CD4-positive, alpha-beta T cell treated with Interleukin-21 for 1 hour (primary cell): ENCODE data around the gene BCKDK.
A peak's percentile ranks its signal among the peaks of the same experiment; 100 is the strongest.
"Not testable (repeated sequence)": the region's sequence is repeated elsewhere in the genome, so short reads cannot be mapped to it uniquely, and the experiment has no call there.

Source experiments
- DNase-seq: peaks from one replicate; pipeline ENCODE4 v3.0.0-alpha.2; 2020

Gene BCKDK

GRCh38 chr16:31100876-31101641 lies 7.1 kb upstream of the BCKDK start:
- not testable (repeated sequence) for DNase-seq

GRCh38 chr16:31105677-31106213 lies 2.4 kb upstream of the BCKDK start:
- peak; percentile 85 for DNase-seq

DNA sequence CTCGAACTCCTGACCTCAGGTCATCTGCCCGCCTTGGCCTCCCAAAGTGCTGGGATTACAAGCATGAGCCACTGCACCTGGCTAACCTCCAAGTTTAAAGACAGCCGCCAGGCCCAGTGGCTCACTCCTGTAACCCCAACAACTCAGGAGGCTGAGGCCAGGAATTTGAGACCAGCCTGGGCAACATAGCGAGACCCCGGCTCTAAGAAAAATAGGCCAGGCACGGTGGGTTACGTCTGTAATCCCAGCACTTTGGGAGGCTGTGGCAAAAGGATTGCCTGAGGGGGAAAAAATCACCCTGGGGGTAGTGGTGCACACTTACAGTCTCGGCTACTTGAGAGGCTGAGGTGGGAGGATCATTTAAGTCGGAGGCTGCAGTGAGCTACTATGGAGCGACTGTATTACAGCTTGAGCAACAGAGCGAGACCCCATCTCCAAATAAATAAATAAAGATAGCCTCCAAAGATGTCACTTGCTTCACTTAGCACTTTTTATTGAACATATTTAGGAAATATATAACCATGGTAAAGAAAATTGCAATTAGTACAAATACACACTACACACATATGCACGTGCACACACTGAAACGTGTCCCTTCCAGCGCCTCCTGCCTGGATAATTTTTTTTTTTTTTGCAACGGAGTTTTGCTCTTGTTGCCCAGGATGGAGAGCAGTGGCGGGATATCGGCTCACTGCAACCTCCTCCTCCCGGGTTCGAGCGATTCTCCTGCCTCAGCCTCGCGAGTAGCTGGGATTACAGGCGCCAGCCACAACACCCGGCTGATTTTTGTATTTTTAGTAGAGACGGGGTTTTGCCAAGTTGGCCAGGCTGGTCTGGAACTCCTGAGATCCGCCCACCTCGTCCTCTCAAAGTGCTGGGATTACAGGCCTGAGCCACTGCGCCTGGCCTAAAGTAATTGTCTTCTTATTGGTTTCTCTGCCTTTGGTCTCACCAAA lies 1.4 kb upstream of the BCKDK start:
- no peak for DNase-seq

DNA sequence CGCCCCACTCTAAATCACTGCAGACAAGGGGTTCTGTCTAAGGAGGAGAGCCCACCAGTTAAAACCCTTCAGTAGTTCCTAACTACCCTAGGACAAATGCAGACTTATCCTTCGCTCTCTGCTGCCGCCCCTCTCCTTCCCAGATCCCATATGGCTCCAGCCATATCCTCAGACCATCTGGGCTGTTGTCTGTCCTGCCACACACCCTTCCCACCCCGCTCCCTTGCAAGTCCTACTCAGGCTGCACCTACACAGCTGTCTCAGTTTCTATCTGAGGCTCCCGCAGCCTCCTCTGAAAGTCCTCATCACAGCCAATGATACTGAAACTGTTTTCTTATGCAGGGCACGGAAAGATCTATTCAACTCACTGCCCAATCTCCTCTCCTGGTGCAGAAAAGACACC lies 720 bp upstream of the BCKDK start:
- no peak for DNase-seq

- DNase-seq: no peak
Observed at GRCh38 chr16:31108794-31109558, 790 bp downstream of the BCKDK start.

GRCh38 chr16:31109622-31110021 lies 1.4 kb downstream of the BCKDK start:
- DNase-seq: no peak

- no peak for DNase-seq
Observed at GRCh38 chr16:31110106-31111034, 2.2 kb downstream of the BCKDK start.

DNA sequence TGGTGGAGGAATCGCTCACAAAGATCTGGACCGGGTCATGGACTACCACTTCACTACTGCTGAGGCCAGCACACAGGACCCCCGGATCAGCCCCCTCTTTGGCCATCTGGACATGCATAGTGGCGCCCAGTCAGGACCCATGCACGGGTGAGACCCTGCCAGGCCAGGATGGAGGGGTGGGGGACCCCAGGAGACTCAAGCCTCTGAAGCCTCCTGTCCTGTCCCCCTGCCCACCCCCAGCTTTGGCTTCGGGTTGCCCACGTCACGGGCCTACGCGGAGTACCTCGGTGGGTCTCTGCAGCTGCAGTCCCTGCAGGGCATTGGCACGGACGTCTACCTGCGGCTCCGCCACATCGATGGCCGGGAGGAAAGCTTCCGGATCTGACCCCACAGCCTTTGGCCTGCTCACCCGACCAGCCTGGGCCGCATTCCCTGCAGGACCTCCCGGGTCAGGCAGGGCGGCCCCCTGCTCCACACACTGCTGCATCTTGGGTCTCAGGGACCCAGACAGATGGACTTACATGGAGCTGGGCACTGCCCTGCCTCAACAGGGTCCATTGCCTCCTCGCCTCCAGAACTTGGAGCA lies 3.8 kb downstream of the BCKDK start:
- no peak for DNase-seq

GRCh38 chr16:31112711-31113110 lies 4.5 kb downstream of the BCKDK start:
- no peak for DNase-seq

- DNase-seq: no peak
Observed at GRCh38 chr16:31113121-31114120, 5.2 kb downstream of the BCKDK start.

DNA sequence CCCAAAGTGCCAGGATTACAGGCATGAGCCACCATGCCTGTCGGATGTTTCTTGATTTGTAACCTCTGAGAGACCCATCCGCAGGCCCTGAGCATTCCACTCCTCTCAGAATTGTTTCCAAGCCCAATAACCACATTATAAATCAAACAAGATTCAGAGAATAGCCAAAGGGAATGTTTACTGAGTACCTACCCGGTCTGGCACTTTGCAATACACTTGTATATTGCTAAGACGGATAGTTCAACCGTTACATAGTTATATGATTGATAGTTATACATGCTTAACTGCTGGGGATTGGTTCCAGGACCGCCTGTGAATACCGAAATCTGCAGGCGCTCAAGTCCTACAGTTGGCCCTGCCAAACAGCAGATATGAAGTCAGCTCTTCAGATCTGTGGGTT lies 6.3 kb downstream of the BCKDK start:
- no peak for DNase-seq

DNA sequence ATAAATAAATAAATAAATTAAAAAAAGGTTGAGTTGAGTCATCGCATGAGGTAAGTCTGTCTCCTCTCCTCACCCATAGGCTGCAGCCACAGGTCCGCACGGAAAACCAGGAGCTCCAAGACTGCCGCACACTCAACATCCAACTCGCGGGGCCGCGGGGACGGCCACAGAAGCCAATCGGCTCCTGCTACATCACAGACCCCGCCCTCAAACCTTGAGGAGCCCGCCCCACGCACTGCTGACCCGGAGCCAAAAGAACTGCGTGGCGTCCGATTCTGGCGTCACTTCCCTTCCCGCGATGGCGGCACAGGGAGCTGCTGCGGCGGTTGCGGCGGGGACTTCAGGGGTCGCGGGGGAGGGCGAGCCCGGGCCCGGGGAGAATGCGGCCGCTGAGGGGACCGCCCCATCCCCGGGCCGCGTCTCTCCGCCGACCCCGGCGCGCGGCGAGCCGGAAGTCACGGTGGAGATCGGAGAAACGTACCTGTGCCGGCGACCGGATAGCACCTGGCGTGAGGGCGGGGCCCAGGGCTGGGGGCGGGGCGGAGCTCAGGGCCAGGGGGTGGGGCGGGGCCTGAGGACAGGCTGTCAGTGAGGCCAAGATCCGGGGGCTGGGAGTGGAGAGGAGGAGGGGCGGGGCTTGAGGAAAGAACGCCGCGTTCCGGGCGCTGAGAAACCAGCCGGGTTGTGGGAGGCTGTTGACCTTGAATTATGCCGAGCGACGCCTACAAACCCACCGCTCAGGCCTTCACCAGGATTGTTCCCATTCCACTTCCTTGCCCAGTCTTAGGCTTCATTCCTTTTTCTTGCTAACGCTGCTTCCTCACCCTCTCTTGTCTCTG lies 9.4 kb downstream of the BCKDK start, which contains the start of gene KAT8:
TSS of gene KAT8 (plus strand) at position 281 of the 839 bp plus-strand sequence. CDS start at position 299, 18 bp downstream.
- DNase-seq: peak; percentile 98

GRCh38 chr16:31118223-31119155 lies 10.3 kb downstream of the BCKDK start:
- no peak for DNase-seq

DNA sequence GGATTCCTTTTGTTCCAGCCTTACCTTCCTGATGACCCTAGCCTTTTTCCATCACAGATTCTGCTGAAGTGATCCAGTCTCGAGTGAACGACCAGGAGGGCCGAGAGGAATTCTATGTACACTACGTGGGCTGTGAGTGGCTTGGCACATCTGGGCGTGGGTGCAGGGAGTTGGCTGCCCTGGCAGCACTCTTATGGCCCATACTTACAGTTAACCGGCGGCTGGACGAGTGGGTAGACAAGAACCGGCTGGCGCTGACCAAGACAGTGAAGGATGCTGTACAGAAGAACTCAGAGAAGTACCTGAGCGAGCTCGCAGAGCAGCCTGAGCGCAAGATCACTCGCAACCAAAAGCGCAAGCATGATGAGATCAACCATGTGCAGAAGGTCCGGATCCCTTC lies 11.9 kb downstream of the BCKDK start:
- DNase-seq: no peak

- DNase-seq: no peak
Observed at GRCh38 chr16:31125844-31126243, 17.7 kb downstream of the BCKDK start.

- no peak for DNase-seq
Observed at GRCh38 chr16:31127182-31127581, 19.0 kb downstream of the BCKDK start.

DNA sequence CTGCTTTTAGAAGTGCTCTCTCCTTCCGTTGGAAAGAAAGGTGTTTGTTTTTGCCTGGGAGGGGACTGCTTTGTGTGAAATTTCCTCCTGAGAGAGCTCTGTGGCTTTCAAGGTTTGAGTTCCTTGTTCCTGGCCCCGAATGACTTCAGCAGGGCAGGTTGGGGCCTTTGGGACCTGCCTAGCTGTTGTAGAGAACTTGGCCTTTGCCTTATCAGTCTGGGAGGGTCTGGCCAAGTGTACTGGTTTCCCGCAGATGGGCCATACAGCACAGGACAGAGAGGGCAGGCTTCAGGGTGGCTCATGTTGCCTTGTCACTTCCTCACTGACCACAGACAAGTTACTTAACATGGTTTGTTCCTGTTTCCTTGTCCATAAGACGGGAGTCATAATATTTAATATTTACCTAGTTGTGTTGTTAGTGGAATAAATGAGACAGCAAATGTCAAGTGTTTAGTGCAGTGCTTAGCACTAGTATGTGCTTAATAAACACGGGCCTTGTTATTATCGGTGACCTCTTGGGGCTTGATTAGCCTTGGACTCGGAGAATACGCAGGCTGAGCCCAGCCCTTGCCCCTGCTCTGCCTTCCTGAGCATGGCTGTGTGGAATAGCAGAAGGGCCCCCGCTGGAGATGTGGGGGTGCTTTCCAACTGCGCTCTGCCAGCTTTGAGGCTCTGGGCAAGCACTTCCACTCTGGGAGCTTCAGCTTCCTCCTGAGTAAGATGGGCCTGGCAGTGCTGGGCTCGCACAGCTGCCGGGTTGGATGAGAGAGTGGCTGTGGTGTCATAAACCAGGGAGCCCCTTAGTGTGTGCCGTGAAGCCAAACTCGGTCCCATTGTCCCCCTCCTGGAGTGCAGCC lies 20.8 kb downstream of the BCKDK start:
- peak; percentile 37 for DNase-seq
